HEK293 (cell line): Measurements from ENCODE around the gene FGFBP3.
A peak's percentile ranks its signal among the peaks of the same experiment; 100 is the strongest.

Source experiments
- ATF2 ChIP-seq: fragments of 450-650 bp; formaldehyde crosslinking; IDR thresholded peaks from 2 replicates; pipeline ENCODE4 v1.5.1; 2016; ENCODE audit warnings: missing biosample characterization, missing genetic modification characterization, low read depth
- EGR2 ChIP-seq: fragments of 450-650 bp; formaldehyde crosslinking; IDR thresholded peaks from 2 replicates; pipeline ENCODE4 v1.5.1; 2016; ENCODE audit warnings: low read depth, missing biosample characterization, missing genetic modification characterization
- FEZF1 ChIP-seq: fragments of 450-650 bp; formaldehyde crosslinking; IDR thresholded peaks from 2 replicates; pipeline ENCODE4 v1.5.1; 2016; ENCODE audit warnings: missing biosample characterization, missing genetic modification characterization
- GLI2 ChIP-seq: fragments of 450-650 bp; formaldehyde crosslinking; IDR thresholded peaks from 2 replicates; pipeline ENCODE4; 2017; ENCODE audit warnings: missing biosample characterization, missing genetic modification characterization, low read depth, borderline replicate concordance
- GLIS2 ChIP-seq: fragments of 450-650 bp; formaldehyde crosslinking; IDR thresholded peaks from 2 replicates; pipeline ENCODE4 v1.5.1; 2016; ENCODE audit warnings: missing biosample characterization, missing genetic modification characterization
- INSM2 ChIP-seq: fragments of 450-650 bp; formaldehyde crosslinking; IDR thresholded peaks from 2 replicates; pipeline ENCODE4 v1.5.1; 2016; ENCODE audit warnings: missing biosample characterization, missing genetic modification characterization
- RBAK ChIP-seq: fragments of 450-650 bp; formaldehyde crosslinking; IDR thresholded peaks from 2 replicates; pipeline ENCODE4 v1.5.1; 2016; ENCODE audit warnings: missing biosample characterization, missing genetic modification characterization
- REST ChIP-seq: fragments of 450-650 bp; formaldehyde crosslinking; IDR thresholded peaks from 2 replicates; pipeline ENCODE4 v1.5.1; 2016; ENCODE audit warnings: missing biosample characterization, missing genetic modification characterization
- SCRT2 ChIP-seq: fragments of 450-650 bp; formaldehyde crosslinking; IDR thresholded peaks from 2 replicates; pipeline ENCODE4 v1.5.1; 2016; ENCODE audit warnings: missing biosample characterization, missing genetic modification characterization
- SP3 ChIP-seq: fragments of 450-650 bp; formaldehyde crosslinking; IDR thresholded peaks from 2 replicates; pipeline ENCODE4 v1.5.1; 2016; ENCODE audit warnings: missing biosample characterization, missing genetic modification characterization
- YY2 ChIP-seq: fragments of 450-650 bp; formaldehyde crosslinking; IDR thresholded peaks from 2 replicates; pipeline ENCODE4 v1.5.1; 2016; ENCODE audit warnings: missing biosample characterization, missing genetic modification characterization
- ZFP69B ChIP-seq: fragments of 450-650 bp; formaldehyde crosslinking; IDR thresholded peaks from 2 replicates; pipeline ENCODE4 v1.5.1; 2016; ENCODE audit warnings: missing biosample characterization, missing genetic modification characterization
- ZNF140 ChIP-seq: fragments of 450-650 bp; formaldehyde crosslinking; IDR thresholded peaks from 2 replicates; pipeline ENCODE4 v1.5.1; 2016; ENCODE audit warnings: missing biosample characterization, missing genetic modification characterization
- ZNF18 ChIP-seq: fragments of 450-650 bp; formaldehyde crosslinking; IDR thresholded peaks from 2 replicates; pipeline ENCODE4 v1.5.1; 2016; ENCODE audit warnings: missing biosample characterization, missing genetic modification characterization
- ZNF19 ChIP-seq: fragments of 450-650 bp; formaldehyde crosslinking; IDR thresholded peaks from 2 replicates; pipeline ENCODE4; 2016; ENCODE audit warnings: missing biosample characterization, missing genetic modification characterization, low read depth
- ZNF214 ChIP-seq: fragments of 450-650 bp; formaldehyde crosslinking; IDR thresholded peaks from 2 replicates; pipeline ENCODE4 v1.5.1; 2017; ENCODE audit warnings: missing biosample characterization, mild to moderate bottlenecking, missing genetic modification characterization, borderline replicate concordance
- ZNF221 ChIP-seq: fragments of 450-650 bp; formaldehyde crosslinking; IDR thresholded peaks from 2 replicates; pipeline ENCODE4 v1.5.1; 2017; ENCODE audit warnings: missing biosample characterization, missing genetic modification characterization, borderline replicate concordance
- ZNF311 ChIP-seq: fragments of 450-650 bp; formaldehyde crosslinking; IDR thresholded peaks from 2 replicates; pipeline ENCODE4 v1.5.1; 2017; ENCODE audit warnings: missing biosample characterization, missing genetic modification characterization, borderline replicate concordance
- ZNF341 ChIP-seq: fragments of 450-650 bp; formaldehyde crosslinking; IDR thresholded peaks from 2 replicates; pipeline ENCODE4; 2016; ENCODE audit warnings: low read depth, missing biosample characterization, missing genetic modification characterization
- ZNF416 ChIP-seq: fragments of 450-650 bp; formaldehyde crosslinking; IDR thresholded peaks from 2 replicates; pipeline ENCODE4 v1.5.1; 2016; ENCODE audit warnings: missing biosample characterization, missing genetic modification characterization
- ZNF423 ChIP-seq: fragments of 450-650 bp; formaldehyde crosslinking; IDR thresholded peaks from 2 replicates; pipeline ENCODE4 v1.5.1; 2016; ENCODE audit warnings: missing biosample characterization, missing genetic modification characterization
- ZNF426 ChIP-seq: fragments of 450-650 bp; formaldehyde crosslinking; IDR thresholded peaks from 2 replicates; pipeline ENCODE4 v1.5.1; 2017; ENCODE audit warnings: missing biosample characterization, missing genetic modification characterization, mild to moderate bottlenecking, inconsistent platforms, moderate library complexity
- ZNF488 ChIP-seq: fragments of 450-650 bp; formaldehyde crosslinking; IDR thresholded peaks from 2 replicates; pipeline ENCODE4 v1.5.1; 2016; ENCODE audit warnings: missing biosample characterization, missing genetic modification characterization
- ZNF501 ChIP-seq: fragments of 450-650 bp; formaldehyde crosslinking; IDR thresholded peaks from 2 replicates; pipeline ENCODE4 v1.5.1; 2016; ENCODE audit warnings: missing biosample characterization, missing genetic modification characterization
- ZNF530 ChIP-seq: fragments of 450-650 bp; formaldehyde crosslinking; IDR thresholded peaks from 2 replicates; pipeline ENCODE4 v1.5.1; 2016; ENCODE audit warnings: low read depth, missing biosample characterization, missing genetic modification characterization
- ZNF549 ChIP-seq: fragments of 450-650 bp; IDR thresholded peaks from 2 replicates; pipeline ENCODE4 v1.5.1; 2018; ENCODE audit warnings: missing biosample characterization, missing genetic modification characterization, mild to moderate bottlenecking, inconsistent platforms, moderate library complexity
- ZNF558 ChIP-seq: fragments of 450-650 bp; formaldehyde crosslinking; IDR thresholded peaks from 2 replicates; pipeline ENCODE4 v1.5.1; 2016; ENCODE audit warnings: missing biosample characterization, missing genetic modification characterization
- ZNF561 ChIP-seq: fragments of 450-650 bp; IDR thresholded peaks from 2 replicates; pipeline ENCODE4 v1.5.1; 2018; ENCODE audit warnings: missing biosample characterization, missing genetic modification characterization, borderline replicate concordance
- ZNF596 ChIP-seq: fragments of 450-650 bp; IDR thresholded peaks from 2 replicates; pipeline ENCODE4 v1.5.0; 2018; ENCODE audit warnings: missing biosample characterization, mild to moderate bottlenecking, missing genetic modification characterization, moderate library complexity
- ZNF610 ChIP-seq: fragments of 450-650 bp; formaldehyde crosslinking; IDR thresholded peaks from 2 replicates; pipeline ENCODE4 v1.5.1; 2016; ENCODE audit warnings: missing biosample characterization, missing genetic modification characterization, borderline replicate concordance
- ZNF707 ChIP-seq: fragments of 450-650 bp; formaldehyde crosslinking; IDR thresholded peaks from 2 replicates; pipeline ENCODE4 v1.5.1; 2016; ENCODE audit warnings: missing biosample characterization, missing genetic modification characterization
- ZNF791 ChIP-seq: fragments of 450-650 bp; formaldehyde crosslinking; IDR thresholded peaks from 2 replicates; pipeline ENCODE4 v1.5.1; 2016; ENCODE audit warnings: missing biosample characterization, missing genetic modification characterization

The FGFBP3 gene

DNA sequence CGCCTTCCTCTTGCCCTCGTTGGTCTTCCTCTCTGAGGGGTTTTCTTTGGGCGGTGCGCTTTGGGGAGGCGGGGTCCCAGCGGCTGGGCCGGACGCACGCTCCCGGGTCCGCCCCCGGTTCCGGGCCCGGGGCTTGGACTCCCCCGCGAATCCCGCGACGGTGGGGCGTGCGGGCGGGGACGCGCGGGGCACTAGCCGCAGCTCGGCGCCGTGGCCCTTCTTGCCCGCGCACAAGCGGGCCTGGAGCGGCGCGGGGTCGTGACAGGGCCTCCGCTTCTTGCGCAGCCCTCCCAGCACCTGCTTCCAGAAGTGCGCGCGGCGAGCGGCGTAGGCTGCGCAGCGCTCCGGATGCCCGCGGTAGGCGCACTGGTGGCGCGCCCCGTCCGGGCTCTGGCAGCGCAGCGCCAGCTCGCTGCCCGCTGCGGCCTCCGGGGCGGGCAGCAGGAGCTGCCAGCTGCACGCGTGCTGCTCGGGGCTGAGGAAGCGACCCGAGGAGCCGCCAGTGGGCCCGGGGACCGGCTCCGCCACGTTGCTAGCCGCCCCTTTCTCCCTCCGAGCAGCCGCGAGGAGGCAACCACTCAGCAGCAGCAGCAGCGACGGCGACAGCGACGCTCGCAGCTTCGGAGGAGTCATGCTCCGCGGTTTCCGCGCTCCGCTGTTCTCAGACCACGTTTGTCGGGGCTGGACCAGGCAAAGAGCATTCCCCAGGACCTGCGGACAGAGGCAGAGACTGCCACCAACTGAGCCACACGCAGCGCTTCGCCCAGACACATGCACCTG is 759 bp downstream of the FGFBP3 start (continued):
- TF ChIP-seq SCRT2 (tag by site-specific recombination) = no peak
- no peak for TF ChIP-seq ZNF549 (tag by site-specific recombination)
- no peak for TF ChIP-seq ZNF221 (tag by site-specific recombination)
- TF ChIP-seq ZNF214 = no peak
- peak; percentile 68; the same call in 1 of the 2 replicates for TF ChIP-seq ZNF610
- no peak for TF ChIP-seq ZNF707 (tag by site-specific recombination)
- no peak for TF ChIP-seq ZNF530 (tag by site-specific recombination)
- TF ChIP-seq YY2 (tag by site-specific recombination) = peak; percentile 41; the same call in 1 of the 2 replicates
- TF ChIP-seq ZNF501 = peak; percentile 84
- TF ChIP-seq ZNF558 = no peak
- no peak for TF ChIP-seq ZNF791 (tag by site-specific recombination)
- TF ChIP-seq ZNF341 (tag by site-specific recombination) = peak; percentile 74
- TF ChIP-seq ZNF140 (tag by site-specific recombination) = no peak
- no peak for TF ChIP-seq SP3 (tag by site-specific recombination)
- TF ChIP-seq ZNF311 (tag by site-specific recombination) = no peak
- no peak for TF ChIP-seq ZNF488 (tag by site-specific recombination)
- 0 out of 2 replicates have a peak, but pooled peaks have one; percentile 31 for TF ChIP-seq ZNF596 (tag by site-specific recombination)
- TF ChIP-seq RBAK = no peak
- TF ChIP-seq FEZF1 (tag by site-specific recombination) = 0 out of 2 replicates have a peak, but pooled peaks have one; percentile 22
- no peak for TF ChIP-seq ZNF416 (tag by site-specific recombination)
- TF ChIP-seq REST (tag by site-specific recombination) = peak; percentile 88
- no peak for TF ChIP-seq GLI2 (tag by site-specific recombination)
- no peak for TF ChIP-seq ATF2 (tag by site-specific recombination)
- TF ChIP-seq GLIS2 (tag by site-specific recombination) = peak; percentile 70; the same call in 1 of the 2 replicates
- TF ChIP-seq ZNF423 (tag by site-specific recombination) = no peak
- no peak for TF ChIP-seq ZNF19 (tag by site-specific recombination)
- TF ChIP-seq EGR2 (tag by site-specific recombination) = no peak
- TF ChIP-seq ZNF426 (tag by site-specific recombination) = no peak
- peak; percentile 94 for TF ChIP-seq ZNF561 (tag by site-specific recombination)
- TF ChIP-seq INSM2 = no peak
- TF ChIP-seq ZNF18 = no peak
- TF ChIP-seq ZFP69B (tag by site-specific recombination) = peak; percentile 72
